Muscle layer of duodenum (tissue), 2 donors: ENCODE results near the gene XYLT1.

Experiments used
- H3K27ac ChIP-seq: one replicate; pipeline ENCODE4 v1.7.0; 2013; ENCODE audit warnings: mild to moderate bottlenecking, low read length
- H3K27me3 ChIP-seq: one replicate; pipeline ENCODE4 v1.7.0; 2013; ENCODE audit warnings: low read depth, mild to moderate bottlenecking, control low read depth, low read length
- H3K36me3 ChIP-seq, 2 donors: one replicate each; pipeline ENCODE4 v1.7.0; 2013; ENCODE audit warnings: low read length in 2 of 2, control low read depth in 1 of 2, mild to moderate bottlenecking in 1 of 2; ENCODE audit not compliant: insufficient read depth in 2 of 2, control insufficient read depth in 1 of 2
- H3K4me1 ChIP-seq, 2 donors: one replicate each; pipeline ENCODE4 v1.7.0; 2013; ENCODE audit warnings: low read length in 2 of 2, mild to moderate bottlenecking in 2 of 2, control low read depth in 1 of 2, moderate library complexity in 1 of 2; ENCODE audit not compliant: insufficient read depth in 2 of 2, control insufficient read depth in 1 of 2
- H3K4me3 ChIP-seq, 2 donors: one replicate each; pipeline ENCODE4 v1.7.0; 2013; ENCODE audit warnings: low read length in 2 of 2, low read depth in 1 of 2, mild to moderate bottlenecking in 1 of 2
- H3K9me3 ChIP-seq, 2 donors: one replicate each; pipeline ENCODE4 v1.7.0; 2013; ENCODE audit warnings: low read length in 2 of 2, control low read depth in 1 of 2, mild to moderate bottlenecking in 1 of 2; ENCODE audit not compliant: control insufficient read depth in 1 of 2
- donor health status: healthy.

XYLT1 gene

GRCh38 chr16:17347624-17348023 lies 123.1 kb downstream of the XYLT1 start:
- no peaks in the 10 kb centered on the region for H3K36me3 ChIP-seq
- H3K27me3 ChIP-seq, result no peaks in the 10 kb centered on the region
- H3K4me3 ChIP-seq, result no peak overlapping the region
- H3K27ac ChIP-seq, result no peak overlapping the region
- peaks cover 10 to 32% of the 10 kb centered on the region in 2 donors for H3K4me1 ChIP-seq
- H3K9me3 ChIP-seq, result no peaks in the 10 kb centered on the region

GRCh38 chr16:17346621-17347569 lies 123.9 kb downstream of the XYLT1 start:
- Histone ChIP-seq H3K27me3 (no peaks in the 10 kb centered on the region), H3K27ac (peak overlapping the region; percentile 48), H3K36me3 (no peaks in the 10 kb centered on the region), H3K4me3 (no peak overlapping the region), H3K9me3 (no peaks in the 10 kb centered on the region), H3K4me1 (peaks cover 10 to 32% of the 10 kb centered on the region in 2 donors)

DNA sequence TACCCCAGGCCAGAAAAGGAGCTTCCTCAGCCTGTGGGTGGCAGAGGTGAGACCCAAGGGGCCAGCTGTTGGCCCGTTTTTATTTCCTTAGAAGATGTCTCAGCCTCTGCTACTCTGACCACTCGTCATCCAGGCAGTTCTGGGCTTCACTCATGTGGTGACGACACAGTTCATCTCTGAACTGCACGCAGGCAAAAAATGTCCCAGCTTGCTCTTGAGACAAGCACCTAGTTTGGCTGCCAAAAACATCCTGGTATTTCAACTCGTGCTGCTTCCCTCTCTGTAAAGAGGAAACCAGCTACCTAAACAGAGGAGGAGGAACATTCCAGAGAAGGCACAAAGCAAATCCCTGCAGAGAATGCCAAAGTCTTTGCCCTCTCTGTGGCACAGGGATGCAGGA lies 125.7 kb downstream of the XYLT1 start:
- H3K4me1 ChIP-seq, result peaks cover 10 to 32% of the 10 kb centered on the region in 2 donors
- no peaks in the 10 kb centered on the region for H3K27me3 ChIP-seq
- H3K36me3 ChIP-seq, result no peaks in the 10 kb centered on the region
- no peaks in the 10 kb centered on the region for H3K9me3 ChIP-seq
- H3K27ac ChIP-seq, result no peak overlapping the region
- H3K4me3 ChIP-seq, result no peak overlapping the region

- peaks cover 10 to 32% of the 10 kb centered on the region in 2 donors for H3K4me1 ChIP-seq
- H3K36me3 ChIP-seq, result no peaks in the 10 kb centered on the region
- H3K9me3 ChIP-seq, result no peaks in the 10 kb centered on the region
- no peak overlapping the region for H3K27ac ChIP-seq
- no peaks in the 10 kb centered on the region for H3K27me3 ChIP-seq
- no peak overlapping the region for H3K4me3 ChIP-seq
Observed at GRCh38 chr16:17343728-17344127, 127.0 kb downstream of the XYLT1 start.

- H3K9me3 ChIP-seq, result no peaks in the 10 kb centered on the region
- H3K4me1 ChIP-seq, result peaks cover 10 to 32% of the 10 kb centered on the region in 2 donors
- no peaks in the 10 kb centered on the region for H3K36me3 ChIP-seq
- H3K27ac ChIP-seq, result no peak overlapping the region
- H3K4me3 ChIP-seq, result no peak overlapping the region
- no peaks in the 10 kb centered on the region for H3K27me3 ChIP-seq
Observed at GRCh38 chr16:17343028-17343427, 127.7 kb downstream of the XYLT1 start.

GRCh38 chr16:17342031-17342430 lies 128.7 kb downstream of the XYLT1 start:
- H3K4me1 ChIP-seq, result peaks cover 7 to 22% of the 10 kb centered on the region in 2 donors
- H3K4me3 ChIP-seq, result no peak overlapping the region
- no peaks in the 10 kb centered on the region for H3K9me3 ChIP-seq
- no peak overlapping the region for H3K27ac ChIP-seq
- no peaks in the 10 kb centered on the region for H3K27me3 ChIP-seq
- H3K36me3 ChIP-seq, result no peaks in the 10 kb centered on the region

DNA sequence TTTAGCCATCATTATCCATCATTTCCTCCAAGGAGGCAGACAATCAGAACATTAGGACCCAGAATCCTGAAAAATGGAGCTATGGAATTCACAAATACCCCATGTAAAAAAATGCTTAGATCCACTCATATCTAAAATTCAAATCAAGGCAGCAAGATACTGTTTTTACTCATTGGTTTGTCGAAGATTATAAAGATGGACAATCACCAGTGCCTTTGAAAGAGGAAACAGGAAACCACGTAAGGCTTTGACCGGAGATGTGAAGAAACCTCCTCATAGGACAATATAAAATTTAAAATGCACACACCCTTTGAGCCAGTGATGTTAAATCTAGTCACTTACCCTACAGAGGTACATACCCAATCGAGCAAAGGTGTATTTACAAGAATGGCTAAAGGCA lies 130.0 kb downstream of the XYLT1 start:
- Histone ChIP-seq H3K4me1 (peaks cover 5 to 10% of the 10 kb centered on the region in 2 donors), H3K27me3 (no peaks in the 10 kb centered on the region), H3K36me3 (no peaks in the 10 kb centered on the region), H3K9me3 (no peaks in the 10 kb centered on the region), H3K27ac (peak overlapping the region; percentile 27), H3K4me3 (no peak overlapping the region)

GRCh38 chr16:17339764-17340541 lies 130.8 kb downstream of the XYLT1 start:
- Histone ChIP-seq H3K4me3 (no peak overlapping the region), H3K27me3 (no peaks in the 10 kb centered on the region), H3K27ac (peak overlapping the region; percentile 27), H3K36me3 (no peaks in the 10 kb centered on the region), H3K9me3 (no peaks in the 10 kb centered on the region), H3K4me1 (peaks cover 1 to 5% of the 10 kb centered on the region in 2 donors)

DNA sequence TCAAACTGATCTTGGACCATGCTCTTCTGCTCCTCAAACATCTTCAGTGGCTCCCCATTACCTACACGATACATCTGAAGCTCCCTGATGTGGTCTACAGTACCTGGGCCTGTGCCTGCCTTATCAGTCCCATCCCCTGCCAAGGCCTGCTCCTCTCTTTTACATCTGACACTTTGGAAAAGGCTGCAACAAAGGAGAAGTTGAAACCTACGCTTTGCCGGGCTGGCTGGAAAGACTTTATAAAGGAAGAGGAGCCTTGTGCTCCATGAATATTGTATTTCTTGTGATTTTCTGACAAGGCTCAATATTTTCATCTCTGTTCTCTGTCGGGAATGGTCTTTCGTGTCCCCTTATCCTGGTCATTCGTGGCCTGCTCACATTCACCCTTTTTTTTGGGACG lies 132.5 kb downstream of the XYLT1 start:
- Histone ChIP-seq H3K9me3 (no peaks in the 10 kb centered on the region), H3K4me3 (no peak overlapping the region), H3K27me3 (no peaks in the 10 kb centered on the region), H3K27ac (no peak overlapping the region), H3K4me1 (no peaks in the 10 kb centered on the region), H3K36me3 (no peaks in the 10 kb centered on the region)

DNA sequence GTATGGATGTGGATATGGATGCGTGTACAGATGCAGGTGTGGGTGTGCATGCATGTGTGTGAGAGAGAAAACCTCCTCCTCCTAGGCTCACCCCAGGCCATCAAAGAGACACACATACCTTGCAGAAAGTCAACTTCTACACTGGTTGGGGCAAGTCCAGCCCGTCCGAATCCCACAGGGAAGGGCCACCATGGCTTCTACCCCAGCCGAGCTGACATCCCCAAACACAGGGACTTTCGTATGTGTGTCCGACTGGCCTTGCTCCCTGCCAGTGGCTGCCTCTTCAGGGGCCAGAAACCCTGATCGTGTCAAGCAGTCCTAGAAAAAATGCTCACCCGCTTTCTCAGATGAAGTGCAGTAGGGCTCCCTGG lies 134.2 kb downstream of the XYLT1 start:
- no peak overlapping the region for H3K27ac ChIP-seq
- no peaks in the 10 kb centered on the region for H3K36me3 ChIP-seq
- H3K4me3 ChIP-seq, result no peak overlapping the region
- H3K27me3 ChIP-seq, result no peaks in the 10 kb centered on the region
- no peaks in the 10 kb centered on the region for H3K9me3 ChIP-seq
- no peaks in the 10 kb centered on the region for H3K4me1 ChIP-seq

DNA sequence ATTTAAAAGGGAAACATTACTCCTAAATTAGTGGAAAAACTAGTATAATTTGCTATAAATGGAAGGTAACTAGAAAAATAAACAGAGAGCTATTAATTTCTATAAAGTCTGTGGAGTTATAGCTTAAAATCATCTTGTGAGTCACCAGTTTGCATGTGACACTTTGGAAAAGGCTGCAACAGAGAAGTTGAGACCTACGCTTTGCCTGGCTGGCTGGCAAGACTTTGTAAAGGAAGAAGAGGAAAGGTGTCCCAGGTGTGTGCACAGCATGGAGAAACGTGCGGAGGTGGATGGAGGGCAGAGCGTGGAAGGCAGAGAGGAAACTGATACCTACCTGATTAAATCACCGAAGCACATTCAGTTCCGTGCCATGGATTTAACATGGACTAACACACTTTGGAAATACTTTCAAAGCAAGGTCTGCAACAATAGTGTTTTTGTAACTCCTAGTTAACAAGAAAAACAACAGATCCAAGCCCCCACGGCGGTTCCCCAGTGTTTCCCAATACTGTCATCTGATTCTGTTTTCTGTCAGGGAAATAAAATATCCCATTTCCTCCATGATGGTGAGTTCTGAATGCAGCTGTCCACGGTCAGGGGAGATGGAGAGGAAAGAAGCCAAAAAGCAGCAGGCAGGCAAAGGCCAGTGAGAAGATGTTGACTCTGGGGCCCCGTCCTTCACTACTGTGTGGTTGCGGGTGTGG lies 134.8 kb downstream of the XYLT1 start:
- Histone ChIP-seq H3K27ac (no peak overlapping the region), H3K36me3 (no peaks in the 10 kb centered on the region), H3K27me3 (no peaks in the 10 kb centered on the region), H3K9me3 (no peaks in the 10 kb centered on the region), H3K4me3 (no peak overlapping the region), H3K4me1 (no peaks in the 10 kb centered on the region)
